IMR-90 (cell line): ENCODE results near the gene CKLF. TPM values are rescaled to one million over a fixed set of nuclear protein-coding genes. Genes with fewer than 3 reads are reported as not detected.

Source experiments
- ATAC-seq: fragments of 200-7000 bp; cut with Tn5 transposase; 2 replicates; pipeline ENCODE4 v1.9.1; 2020; ENCODE audit warnings: low read depth, mild to moderate bottlenecking, moderate library complexity
- Bru-seq: library from RNA; stranded (reverse); fragments of 400-500 nt; gene quantifications from one replicate; lab custom pipeline; 2021; lab: Mats Ljungman, UMichigan
- BruChase-seq, 2 experiments: library from RNA; stranded (reverse); fragments of 400-500 nt; gene quantifications; one replicate each; lab custom pipeline; 2021; lab: Mats Ljungman, UMichigan
- BruUV-seq: library from RNA; stranded (reverse); fragments of 400-500 nt; replicated peaks from 2 replicates; lab custom pipeline; 2021; lab: Mats Ljungman, UMichigan
- CTCF ChIA-PET: fragments of 300-600 bp; formaldehyde crosslinking; extraction: SDS; loops from one replicate; lab custom pipeline; 2021; ENCODE audit warnings: antibody characterized with exemption; lab: Yijun Ruan, JAX
- POLR2A ChIA-PET: fragments of 300-600 bp; sonication (Branson Sonifier 250); formaldehyde crosslinking; loops from one replicate; lab custom pipeline; 2022; ENCODE audit warnings: antibody characterized with exemption; ENCODE audit not compliant: unreplicated experiment; lab: Charles Lee
- DNase-seq: peaks from one replicate; pipeline ENCODE4 v3.0.0; 2013
- H2AFZ ChIP-seq: replicated peaks from 2 replicates; pipeline ENCODE3; 2013; ENCODE audit warnings: low read length, mild to moderate bottlenecking; ENCODE audit not compliant: poor library complexity
- H2AK5ac ChIP-seq: 2 replicates; pipeline ENCODE4 v1.6.1; 2013; ENCODE audit warnings: low read depth, low read length, inconsistent platforms
- H2AK9ac ChIP-seq: replicated peaks from 2 replicates; pipeline ENCODE3; 2013; ENCODE audit warnings: mild to moderate bottlenecking, low read depth, low read length, moderate library complexity; ENCODE audit not compliant: poor library complexity
- H2BK120ac ChIP-seq: 2 replicates; pipeline ENCODE4 v1.6.1; 2013; ENCODE audit warnings: low read depth, low read length, inconsistent platforms
- H2BK15ac ChIP-seq: 3 replicates; pipeline ENCODE4 v1.6.1; 2013; ENCODE audit warnings: low read depth, low read length, inconsistent platforms
- H2BK20ac ChIP-seq: 2 replicates; pipeline ENCODE4 v1.6.1; 2013; ENCODE audit warnings: low read depth, mild to moderate bottlenecking, inconsistent platforms, low read length, moderate library complexity
- H2BK5ac ChIP-seq: 2 replicates; pipeline ENCODE4 v1.6.1; 2013; ENCODE audit warnings: mild to moderate bottlenecking, low read depth, low read length, inconsistent platforms; ENCODE audit not compliant: poor library complexity, severe bottlenecking
- H3K14ac ChIP-seq: replicated peaks from 2 replicates; pipeline ENCODE4 v1.6.1; 2013; ENCODE audit warnings: low read depth, low read length, inconsistent platforms
- H3K18ac ChIP-seq: 2 replicates; pipeline ENCODE4 v1.6.1; 2013; ENCODE audit warnings: low read depth, low read length, control low read depth
- H3K23ac ChIP-seq: 2 replicates; pipeline ENCODE4 v1.6.1; 2013; ENCODE audit warnings: low read depth, low read length, inconsistent platforms
- H3K27ac ChIP-seq: 2 replicates; pipeline ENCODE4 v1.5.1; 2013; ENCODE audit warnings: mild to moderate bottlenecking, control low read depth, low read length; ENCODE audit not compliant: insufficient read depth
- H3K27me3 ChIP-seq: 2 replicates; pipeline ENCODE4 v1.6.1; 2013; ENCODE audit warnings: low read length; ENCODE audit not compliant: control insufficient read depth, insufficient read depth
- H3K36me3 ChIP-seq: 2 replicates; pipeline ENCODE4 v1.6.1; 2013; ENCODE audit warnings: low read length, mixed read lengths; ENCODE audit not compliant: control insufficient read depth, insufficient read depth
- H3K4ac ChIP-seq: 2 replicates; pipeline ENCODE4 v1.6.1; 2013; ENCODE audit warnings: low read depth, low read length, inconsistent platforms
- H3K4me1 ChIP-seq: 2 replicates; pipeline ENCODE4 v1.6.1; 2013; ENCODE audit warnings: low read length, mixed read lengths; ENCODE audit not compliant: control insufficient read depth, insufficient read depth
- H3K4me2 ChIP-seq: 2 replicates; pipeline ENCODE4 v1.6.1; 2013; ENCODE audit warnings: low read depth, mild to moderate bottlenecking, control low read depth, low read length, moderate library complexity
- H3K4me3 ChIP-seq: 2 replicates; pipeline ENCODE4 v1.5.1; 2013; ENCODE audit warnings: low read depth, mild to moderate bottlenecking, control low read depth, low read length, moderate library complexity; ENCODE audit not compliant: insufficient read depth
- H3K56ac ChIP-seq: 2 replicates; pipeline ENCODE4 v1.6.1; 2013; ENCODE audit warnings: low read length, inconsistent platforms; ENCODE audit not compliant: insufficient read depth; ENCODE audit errors: extremely low read depth
- H3K79me1 ChIP-seq, 2 experiments: 2 replicates each; pipeline ENCODE4 v1.6.1; 2013; ENCODE audit warnings: low read length in 2 of 2, inconsistent platforms in 1 of 2, low read depth in 1 of 2
- H3K9ac ChIP-seq: 2 replicates; pipeline ENCODE4 v1.6.1; 2013; ENCODE audit warnings: low read depth, low read length, control low read depth
- H3K9me1 ChIP-seq: 2 replicates; pipeline ENCODE4 v1.6.1; 2013; ENCODE audit warnings: low read length, inconsistent platforms; ENCODE audit not compliant: insufficient read depth
- H3K9me3 ChIP-seq: 2 replicates; pipeline ENCODE4 v1.6.1; 2013; ENCODE audit warnings: low read length; ENCODE audit not compliant: control insufficient read depth, insufficient read depth
- H4K20me1 ChIP-seq: 2 replicates; pipeline ENCODE4 v1.6.1; 2013; ENCODE audit warnings: low read length, inconsistent platforms; ENCODE audit not compliant: insufficient read depth
- H4K5ac ChIP-seq: 2 replicates; pipeline ENCODE4 v1.6.1; 2013; ENCODE audit warnings: mild to moderate bottlenecking, low read depth, low read length, control low read depth
- H4K8ac ChIP-seq, 2 experiments: 2 replicates each; pipeline ENCODE4 v1.6.1; 2013; ENCODE audit warnings: low read depth in 2 of 2, low read length in 2 of 2, control low read depth in 1 of 2, inconsistent platforms in 1 of 2
- H4K91ac ChIP-seq: 2 replicates; pipeline ENCODE4 v1.6.1; 2013; ENCODE audit warnings: low read depth, low read length, inconsistent platforms; ENCODE audit not compliant: insufficient read depth
- BHLHE40 ChIP-seq: fragments of 150-350 bp; IDR thresholded peaks from 2 replicates; pipeline ENCODE4 v1.6.1; 2016; ENCODE audit warnings: mild to moderate bottlenecking, low read depth, low read length
- CEBPB ChIP-seq: IDR thresholded peaks from 2 replicates; pipeline ENCODE4 v1.6.1; 2012; ENCODE audit warnings: low read depth, low read length, improper control_type of control experiment
- CHD1 ChIP-seq: IDR thresholded peaks from 2 replicates; pipeline ENCODE4 v1.6.1; 2012; ENCODE audit warnings: low read depth, low read length, improper control_type of control experiment
- MAFK ChIP-seq: IDR thresholded peaks from 2 replicates; pipeline ENCODE4 v1.6.1; 2012; ENCODE audit warnings: low read depth, low read length, improper control_type of control experiment
- MAZ ChIP-seq: IDR thresholded peaks from 2 replicates; pipeline ENCODE4 v1.6.1; 2012; ENCODE audit warnings: low read depth, mild to moderate bottlenecking, low read length, improper control_type of control experiment, moderate library complexity, borderline replicate concordance
- MXI1 ChIP-seq: IDR thresholded peaks from 2 replicates; pipeline ENCODE4 v1.6.1; 2012; ENCODE audit warnings: low read depth, mild to moderate bottlenecking, low read length, moderate library complexity, borderline replicate concordance
- POLR2A ChIP-seq: IDR thresholded peaks from 2 replicates; pipeline ENCODE4 v1.6.1; 2012; ENCODE audit warnings: mild to moderate bottlenecking, low read depth, low read length
- RCOR1 ChIP-seq: IDR thresholded peaks from 2 replicates; pipeline ENCODE4 v1.6.1; 2012; ENCODE audit warnings: mild to moderate bottlenecking, low read length, improper control_type of control experiment; ENCODE audit not compliant: insufficient replicate concordance
- RFX5 ChIP-seq: IDR thresholded peaks from 2 replicates; pipeline ENCODE4 v1.8.0; 2012; ENCODE audit warnings: low read depth, mild to moderate bottlenecking, low read length, moderate library complexity
- WGBS, 2 experiments: methylation state at CpG; one replicate each; pipeline versions ENCODE4 v1.1.5 to v1.1.7; 2013; ENCODE audit warnings: missing lambda C conversion rate in 2 of 2; ENCODE audit not compliant: insufficient read length in 1 of 2; ENCODE audit errors: extremely low coverage in 2 of 2; 5-methylcytosine and 5-hydroxymethylcytosine counted together
- dilution Hi-C: fragments of 300-500 bp; cut with HindIII; formaldehyde crosslinking; loops from one replicate; pipeline ENCODE4 v1.14.3; 2018; ENCODE audit warnings: low sequenced_read_pairs; ENCODE audit not compliant: unreplicated experiment
- in situ Hi-C: fragments of 300-500 bp; cut with MboI; formaldehyde crosslinking; loops from 3 replicates; pipeline ENCODE4 v1.14.3; 2019; ENCODE audit warnings: low sequenced_read_pairs, inconsistent platforms, mixed read lengths
- intact Hi-C: fragments of 100-400 bp; cut with micrococcal nuclease; formaldehyde crosslinking; loops from 2 replicates; pipeline ENCODE4 v1.10.0; 2022
- long read RNA-seq: library from polyadenylated mRNA; unstranded; transcript quantifications from one replicate; pipeline ENCODE4 v2.0.0, GENCODE V29; 2021; ENCODE audit not compliant: unreplicated experiment
- polyA plus RNA-seq, 3 experiments: library from polyadenylated mRNA; depleted of rRNA; stranded (reverse); fragments of >200 nt; gene quantifications; 2 replicates each; pipeline ENCODE4 v1.2.3, GENCODE V29; 2012; ENCODE audit warnings: low replicate concordance in 1 of 3
- total RNA-seq: library from RNA; depleted of rRNA; stranded (reverse); fragments of >200 nt; gene quantifications from 2 replicates; pipeline ENCODE4 v1.2.3, GENCODE V29; 2012; rRNA removed
- TF ChIP-seq, protein P1 (sequence below): conservative IDR thresholded peaks from 2 replicates; pipeline ENCODE4 v1.5.1; 2012; ENCODE audit warnings: mild to moderate bottlenecking, low read depth, low read length, improper control_type of control experiment

Gene CKLF, protein sequence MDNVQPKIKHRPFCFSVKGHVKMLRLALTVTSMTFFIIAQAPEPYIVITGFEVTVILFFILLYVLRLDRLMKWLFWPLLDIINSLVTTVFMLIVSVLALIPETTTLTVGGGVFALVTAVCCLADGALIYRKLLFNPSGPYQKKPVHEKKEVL
- total RNA-seq = 60.8 and 66.7 TPM in 2 replicates
- polyA plus RNA-seq (2012; rRNA removed) = 92.2 and 102 TPM in 2 replicates
- polyA plus RNA-seq (2012; cell fraction: cytosol; rRNA removed) = 87.1 and 119 TPM in 2 replicates
- 15.6 and 33.4 TPM in 2 replicates for polyA plus RNA-seq (2012; cell fraction: nucleus; rRNA removed; ENCODE audit: low replicate concordance)
- Bru-seq, nascent RNA = percentile 74 among the genes with signal in this experiment
- percentile 94 among the genes with signal in this experiment for BruChase-seq, experiment 1, labeled RNA remaining after a 6-hour chase
- percentile 94 among the genes with signal in this experiment for BruChase-seq, experiment 2, labeled RNA remaining after a 2-hour chase
- long read RNA-seq, transcript CKLF-201 (4 exons, 669 nt) = major isoform, 8 of 19 reads
- long read RNA-seq, partial matches to known transcripts = 10 of 19 reads
- long read RNA-seq, other reads (novel, unspliced or antisense) = 1 of 19 reads

DNA sequence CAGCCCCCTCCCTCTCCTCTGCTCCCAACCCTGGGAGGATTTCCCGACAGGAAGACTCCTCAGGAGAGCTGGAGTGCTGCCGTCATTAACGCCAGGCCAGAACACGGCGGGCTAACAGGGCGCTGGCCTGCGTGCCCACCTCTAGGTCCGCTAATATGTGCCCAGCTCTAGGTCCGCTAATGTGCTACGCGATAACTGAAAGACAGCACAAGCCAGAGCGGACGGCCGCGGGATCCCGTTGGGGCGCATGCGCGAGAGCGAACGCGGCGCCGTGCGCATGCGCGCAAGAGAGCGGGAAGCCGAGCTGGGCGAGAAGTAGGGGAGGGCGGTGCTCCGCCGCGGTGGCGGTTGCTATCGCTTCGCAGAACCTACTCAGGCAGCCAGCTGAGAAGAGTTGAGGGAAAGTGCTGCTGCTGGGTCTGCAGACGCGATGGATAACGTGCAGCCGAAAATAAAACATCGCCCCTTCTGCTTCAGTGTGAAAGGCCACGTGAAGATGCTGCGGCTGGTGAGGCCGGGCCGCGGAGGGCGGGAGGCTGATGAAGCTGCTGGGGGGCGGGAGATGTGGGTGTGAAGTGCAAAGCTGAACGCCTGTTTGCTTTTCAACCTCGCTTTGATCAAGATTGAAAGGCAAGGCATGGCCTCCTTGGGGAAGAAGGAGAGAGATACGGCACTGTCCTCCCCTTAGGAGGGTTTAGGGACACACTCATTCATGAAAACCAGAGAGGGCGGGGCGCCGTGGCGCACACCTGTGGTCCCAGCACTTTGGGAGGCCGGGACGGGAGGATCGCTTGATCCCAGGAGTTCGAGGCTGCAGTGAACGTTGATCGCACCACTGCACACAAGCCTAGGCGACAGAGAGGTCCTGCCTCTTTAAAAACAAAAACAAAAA lies at the start of gene CKLF:
Gene CKLF (plus strand): TSS at position 291 of the 892 bp plus-strand sequence. CDS start 140 bp downstream, at position 431.
- H3K4me1 ChIP-seq = peaks cover 7% of the 10 kb centered on the region
- no peaks in the 10 kb centered on the region for H3K27me3 ChIP-seq
- peak within 1 kb of the TSS; percentile 93 for H3K9ac ChIP-seq
- peak within 1 kb of the TSS; percentile 100 for H2AFZ ChIP-seq
- no TSS peak for BruUV-seq
- H3K4me2 ChIP-seq = peak within 1 kb of the TSS; percentile 85
- H2BK120ac ChIP-seq = peak within 1 kb of the TSS; percentile 74
- H4K8ac ChIP-seq = peak within 1 kb of the TSS; percentile 98 to 100
- H3K27ac ChIP-seq = peak within 1 kb of the TSS; percentile 96
- H4K5ac ChIP-seq = peak within 1 kb of the TSS; percentile 94
- WGBS, 2 experiments = 18% methylated on average over 40 of the region's 63 CpGs; no CpG with 5 or more reads in 1 of the 2 experiments
- H2AK5ac ChIP-seq = peak within 1 kb of the TSS; percentile 91
- H4K91ac ChIP-seq = peak within 1 kb of the TSS; percentile 99
- peak within 1 kb of the TSS; percentile 93 for H3K56ac ChIP-seq
- H3K23ac ChIP-seq = peak within 1 kb of the TSS; percentile 94
- in situ Hi-C loops (loop anchor here (5.0 kb wide), 1 partner anchor 50 kb away; the partner anchor contains the start of gene CMTM3), dilution Hi-C loops (no loop called here), intact Hi-C loops (loop anchor here (2.0 kb wide), 1 partner anchor 52 kb away; the partner anchor contains the start of gene CMTM3)
- H2BK5ac ChIP-seq = peak within 1 kb of the TSS; percentile 96
- peak within 1 kb of the TSS; percentile 98 for H3K4ac ChIP-seq
- peak within 1 kb of the TSS; percentile 56; the same call in 2 of the 3 replicates for H2BK15ac ChIP-seq
- peaks cover 16% of the 10 kb centered on the region; the same call in 1 of the 2 replicates for H3K9me1 ChIP-seq
- POLR2A ChIA-PET = interaction anchor here (0.6 to 1.0 kb wide), 3 partner anchors 29 to 203 kb away, joined by 3 to 8 read pairs (median 3); no protein-coding TSS in a partner anchor
- DNase-seq (peak; percentile 83), ATAC-seq (peak; percentile 79)
- H3K4me3 ChIP-seq = peak within 1 kb of the TSS; percentile 60
- H3K9me3 ChIP-seq = no peaks in the 10 kb centered on the region
- H3K79me1 ChIP-seq = peaks cover 54 to 64% of the 10 kb centered on the region in 2 experiments
- H3K18ac ChIP-seq = peak within 1 kb of the TSS; percentile 80
- H4K20me1 ChIP-seq = no peaks in the 10 kb centered on the region
- H2AK9ac ChIP-seq = peak within 1 kb of the TSS; percentile 95
- peak within 1 kb of the TSS; percentile 40; the same call in 1 of the 2 replicates for H2BK20ac ChIP-seq
- H3K36me3 ChIP-seq = peaks cover under 1% of the 10 kb centered on the region; the same call in 1 of the 2 replicates
- CTCF ChIA-PET = interaction anchor here (0.6 to 0.8 kb wide), 2 partner anchors 18 to 147 kb away, joined by 3 read pairs; no protein-coding TSS in a partner anchor
- peak within 1 kb of the TSS; percentile 98 for H3K14ac ChIP-seq
- peak; percentile 53 for TF ChIP-seq RCOR1
- TF ChIP-seq POLR2A = no peak
- TF ChIP-seq, protein P1, sequence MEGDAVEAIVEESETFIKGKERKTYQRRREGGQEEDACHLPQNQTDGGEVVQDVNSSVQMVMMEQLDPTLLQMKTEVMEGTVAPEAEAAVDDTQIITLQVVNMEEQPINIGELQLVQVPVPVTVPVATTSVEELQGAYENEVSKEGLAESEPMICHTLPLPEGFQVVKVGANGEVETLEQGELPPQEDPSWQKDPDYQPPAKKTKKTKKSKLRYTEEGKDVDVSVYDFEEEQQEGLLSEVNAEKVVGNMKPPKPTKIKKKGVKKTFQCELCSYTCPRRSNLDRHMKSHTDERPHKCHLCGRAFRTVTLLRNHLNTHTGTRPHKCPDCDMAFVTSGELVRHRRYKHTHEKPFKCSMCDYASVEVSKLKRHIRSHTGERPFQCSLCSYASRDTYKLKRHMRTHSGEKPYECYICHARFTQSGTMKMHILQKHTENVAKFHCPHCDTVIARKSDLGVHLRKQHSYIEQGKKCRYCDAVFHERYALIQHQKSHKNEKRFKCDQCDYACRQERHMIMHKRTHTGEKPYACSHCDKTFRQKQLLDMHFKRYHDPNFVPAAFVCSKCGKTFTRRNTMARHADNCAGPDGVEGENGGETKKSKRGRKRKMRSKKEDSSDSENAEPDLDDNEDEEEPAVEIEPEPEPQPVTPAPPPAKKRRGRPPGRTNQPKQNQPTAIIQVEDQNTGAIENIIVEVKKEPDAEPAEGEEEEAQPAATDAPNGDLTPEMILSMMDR = no peak
- 0 out of 2 replicates have a peak, but pooled peaks have one; percentile 40 for TF ChIP-seq MXI1
- TF ChIP-seq CHD1 = no peak
- TF ChIP-seq MAZ = no peak; the same call in 1 of the 2 replicates
- TF ChIP-seq CEBPB = no peak
- TF ChIP-seq MAFK = no peak
- TF ChIP-seq BHLHE40 = 0 out of 2 replicates have a peak, but pooled peaks have one; percentile 5
- TF ChIP-seq RFX5 = no peak
